SJSA1 (cell line): ENCODE results near the gene TSPAN2. TPM values are rescaled to one million over a fixed set of nuclear protein-coding genes. Genes with fewer than 3 reads are reported as not detected.

ENCODE experiments used
- DNase-seq, 2 experiments: peaks; one replicate each; pipeline ENCODE4 v3.0.0-alpha.2; 2015 to 2020; ENCODE audit warnings: low spot score in 2 of 2, low read depth in 1 of 2
- H3K27ac ChIP-seq: fragments of 250-450 bp; sonication (Bioruptor Pico); 2 replicates; pipeline ENCODE4 v1.5.1; 2020; ENCODE audit warnings: mild to moderate bottlenecking, moderate library complexity
- H3K27me3 ChIP-seq: fragments of 250-450 bp; sonication (Bioruptor Pico); replicated peaks from 2 replicates; pipeline ENCODE4 v1.5.1; 2020; ENCODE audit warnings: mild to moderate bottlenecking, moderate library complexity
- H3K36me3 ChIP-seq: fragments of 250-450 bp; sonication (Bioruptor Pico); 2 replicates; pipeline ENCODE4 v1.5.1; 2020; ENCODE audit warnings: mild to moderate bottlenecking
- H3K4me1 ChIP-seq: fragments of 250-450 bp; sonication (Bioruptor Pico); replicated peaks from 2 replicates; pipeline ENCODE4 v1.6.1; 2021; ENCODE audit warnings: mild to moderate bottlenecking
- H3K4me3 ChIP-seq: fragments of 250-450 bp; sonication (Bioruptor Pico); 2 replicates; pipeline ENCODE4 v1.5.1; 2020; ENCODE audit warnings: mild to moderate bottlenecking
- H3K9me3 ChIP-seq: fragments of 250-450 bp; sonication (Bioruptor Pico); replicated peaks from 2 replicates; pipeline ENCODE4 v1.5.1; 2020; ENCODE audit warnings: mild to moderate bottlenecking
- total RNA-seq: library from RNA; depleted of rRNA; stranded (reverse); fragments of >200 nt; shearing (Covaris generic); gene quantifications from 2 replicates; pipeline ENCODE4 v1.2.3, GENCODE V29; 2014

The TSPAN2 gene
- total RNA-seq, 1 experiment from 2014 or later, result 18.2 TPM

DNA sequence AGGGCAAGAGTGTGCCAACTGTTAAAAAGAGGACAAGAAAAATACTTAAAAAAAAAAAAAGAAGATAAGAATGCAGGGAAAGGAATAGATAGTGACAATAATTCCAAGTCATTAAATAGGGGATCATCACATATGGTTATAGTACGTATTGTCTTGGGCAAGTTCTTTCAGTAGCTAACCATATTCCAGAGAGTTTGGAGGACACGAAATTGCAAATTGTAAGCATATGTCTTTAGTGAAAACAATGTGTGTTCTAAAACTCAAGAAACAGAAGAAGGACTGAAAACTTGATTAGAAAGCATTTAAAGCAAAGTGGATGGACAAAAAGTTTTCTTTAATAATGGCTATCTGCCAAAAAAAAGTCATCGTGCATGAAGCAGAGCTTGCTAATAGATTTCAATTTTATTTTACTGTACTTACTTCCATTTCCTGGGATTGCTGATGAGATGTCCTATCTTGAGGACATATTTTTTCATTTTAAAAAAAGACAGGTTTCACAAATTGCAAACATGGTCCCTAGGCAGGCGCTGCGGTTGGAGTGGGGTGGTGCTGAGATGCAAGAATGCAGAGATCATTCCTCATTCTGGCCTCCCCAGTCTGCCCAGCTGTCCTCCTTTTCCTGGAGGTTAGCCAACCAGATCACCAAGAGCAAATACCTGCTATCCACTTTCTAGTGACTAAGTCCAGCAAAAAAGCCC is 11.9 kb downstream of the TSPAN2 start:
- H3K27ac ChIP-seq, result no peak overlapping the region
- no peak for DNase-seq
- no peak overlapping the region for H3K4me3 ChIP-seq
- H3K36me3 ChIP-seq, result no peaks in the 10 kb centered on the region
- no peaks in the 10 kb centered on the region for H3K4me1 ChIP-seq
- no peaks in the 10 kb centered on the region for H3K9me3 ChIP-seq
- H3K27me3 ChIP-seq, result no peaks in the 10 kb centered on the region

DNA sequence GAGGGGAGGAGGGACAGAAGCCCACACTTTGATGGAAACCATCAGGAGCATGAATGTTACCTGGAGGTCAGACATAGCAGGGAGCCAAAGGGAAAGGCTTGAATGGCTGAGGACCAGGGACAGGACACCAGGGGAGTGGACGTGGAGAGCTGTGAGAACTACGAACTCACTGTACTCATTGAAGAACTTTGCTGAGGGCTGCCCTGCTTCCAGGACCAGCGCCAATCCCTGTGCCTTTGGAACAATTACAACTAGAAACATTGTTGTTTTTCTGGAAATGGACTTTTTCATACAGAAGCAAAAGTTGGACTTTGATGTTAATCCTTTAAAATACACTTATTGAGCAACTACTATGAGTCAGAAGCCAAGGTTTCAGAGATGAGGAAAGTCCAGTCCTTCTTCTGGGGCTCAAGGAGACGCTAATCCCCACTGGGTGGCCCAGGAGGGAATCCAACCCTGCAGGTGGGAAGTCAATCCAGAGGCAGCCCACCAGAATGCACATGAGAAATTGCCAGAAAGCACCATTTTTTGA is 12.9 kb downstream of the TSPAN2 start:
- H3K4me3 ChIP-seq, result no peak overlapping the region
- H3K4me1 ChIP-seq, result peaks cover 5% of the 10 kb centered on the region; the same call in 1 of the 2 replicates
- no peaks in the 10 kb centered on the region for H3K9me3 ChIP-seq
- H3K27me3 ChIP-seq, result no peaks in the 10 kb centered on the region
- H3K27ac ChIP-seq, result no peak overlapping the region
- DNase-seq, result no peak
- no peaks in the 10 kb centered on the region for H3K36me3 ChIP-seq

DNA sequence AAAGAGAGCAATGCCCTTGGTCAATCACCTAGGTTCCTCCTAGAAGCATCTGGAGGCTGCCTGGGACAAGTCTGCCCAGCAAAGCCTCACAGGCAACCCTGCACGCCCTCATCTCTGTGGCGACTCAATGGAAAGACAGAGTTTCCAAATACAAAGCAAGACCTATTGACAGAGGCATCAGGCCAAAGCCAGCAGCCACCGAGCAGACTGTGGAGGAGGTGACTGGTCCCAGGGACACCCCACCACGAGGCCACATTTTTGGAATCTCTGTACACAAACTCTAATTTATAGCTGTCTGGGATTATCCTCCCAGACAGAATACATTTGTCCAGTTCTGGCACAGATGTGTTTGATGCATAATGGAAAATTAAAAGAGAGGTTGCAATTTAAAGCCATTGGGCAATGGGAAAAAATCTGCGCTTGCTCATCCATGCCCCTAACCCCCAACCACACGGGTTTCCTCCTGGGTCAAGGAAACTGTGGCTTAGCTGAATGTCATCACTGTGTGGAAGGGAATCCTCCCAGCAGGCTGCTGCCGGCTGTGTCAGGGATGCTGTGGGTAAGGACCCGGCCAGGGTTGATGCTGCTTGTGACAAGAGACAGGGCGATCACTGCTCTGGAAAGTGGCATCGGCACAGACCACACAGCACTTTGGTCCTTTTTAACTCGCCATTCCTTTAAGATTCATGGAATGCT is 14.3 kb downstream of the TSPAN2 start:
- Histone ChIP-seq H3K9me3 (no peaks in the 10 kb centered on the region), H3K27me3 (no peaks in the 10 kb centered on the region), H3K4me1 (peaks cover 11% of the 10 kb centered on the region), H3K36me3 (no peaks in the 10 kb centered on the region), H3K4me3 (no peak overlapping the region), H3K27ac (no peak overlapping the region)
- DNase-seq, result no peak

DNA sequence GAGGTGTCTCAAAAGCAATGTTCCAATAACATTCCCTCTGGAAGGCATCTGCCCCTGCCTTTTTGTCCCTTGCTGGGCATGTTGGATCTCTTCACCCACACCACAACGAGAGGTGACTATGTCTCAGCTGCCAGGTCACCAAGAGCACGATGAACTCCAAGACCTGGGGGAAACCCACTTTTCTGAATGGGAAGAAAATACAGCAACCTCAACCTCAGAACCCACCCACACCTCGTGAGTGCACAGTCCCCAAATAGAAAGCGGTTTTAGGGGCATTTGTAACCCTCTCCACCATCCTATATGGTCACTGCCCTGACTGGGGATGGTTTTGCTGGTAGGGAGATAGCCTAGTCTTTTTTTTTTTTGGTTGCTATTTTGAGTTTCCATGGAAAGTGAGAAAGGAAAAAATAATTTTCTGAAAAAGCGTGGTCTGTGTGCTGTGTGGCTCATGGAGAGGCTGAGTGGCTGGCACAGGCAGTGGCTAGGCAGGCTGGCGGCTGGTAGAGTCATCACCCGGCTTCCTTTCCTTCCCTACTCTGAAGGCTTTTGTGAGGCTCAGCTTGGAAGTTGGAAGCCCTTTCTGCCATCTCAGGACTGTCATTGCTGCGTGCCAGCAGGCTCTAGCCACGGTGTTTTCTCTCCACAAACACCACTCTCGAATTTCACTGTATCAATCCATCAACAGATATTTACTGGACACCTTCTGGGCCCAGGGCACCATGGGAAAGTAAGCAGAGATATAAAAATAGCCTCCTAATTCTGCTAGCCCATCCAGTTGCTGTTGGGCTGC is 15.8 kb downstream of the TSPAN2 start:
- H3K9me3 ChIP-seq, result no peaks in the 10 kb centered on the region
- H3K4me3 ChIP-seq, result no peak overlapping the region
- DNase-seq, result no peak
- H3K36me3 ChIP-seq, result no peaks in the 10 kb centered on the region
- no peaks in the 10 kb centered on the region for H3K27me3 ChIP-seq
- H3K27ac ChIP-seq, result no peak overlapping the region
- peaks cover 26% of the 10 kb centered on the region for H3K4me1 ChIP-seq

DNA sequence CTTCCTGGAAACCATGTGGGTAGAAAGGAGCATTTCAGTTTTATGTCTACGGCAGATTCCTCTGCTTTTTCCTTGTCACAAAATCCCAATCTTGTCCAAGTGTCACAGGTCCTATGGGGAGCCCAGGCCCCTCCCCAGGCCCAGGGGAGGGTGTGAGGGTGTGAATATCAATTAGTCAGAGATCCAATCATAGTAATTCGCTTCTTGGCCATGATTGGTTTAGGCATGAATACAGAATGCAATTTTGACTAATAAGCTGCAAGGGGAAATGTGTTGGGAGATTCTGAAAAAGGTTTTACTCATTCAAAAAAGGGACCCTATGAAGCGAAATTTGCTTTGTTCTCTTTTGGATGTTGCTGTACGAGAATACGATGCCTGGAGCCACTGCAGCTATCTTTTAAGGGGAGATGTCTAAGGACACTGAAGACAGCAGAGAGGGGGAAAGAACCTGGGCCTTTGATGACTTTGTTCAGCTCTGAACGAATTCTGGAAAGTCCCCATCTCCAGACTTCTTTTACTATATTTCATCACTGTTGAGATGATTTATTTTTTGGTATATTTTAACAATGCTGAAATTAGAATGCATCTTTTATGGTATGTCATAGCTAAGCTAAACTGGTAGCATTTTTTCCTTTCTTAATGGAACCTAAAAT is 18.2 kb downstream of the TSPAN2 start:
- H3K27me3 ChIP-seq, result no peaks in the 10 kb centered on the region
- no peak for DNase-seq
- no peak overlapping the region for H3K4me3 ChIP-seq
- H3K27ac ChIP-seq, result no peak overlapping the region
- H3K4me1 ChIP-seq, result peaks cover 43% of the 10 kb centered on the region
- no peaks in the 10 kb centered on the region for H3K9me3 ChIP-seq
- H3K36me3 ChIP-seq, result no peaks in the 10 kb centered on the region

DNA sequence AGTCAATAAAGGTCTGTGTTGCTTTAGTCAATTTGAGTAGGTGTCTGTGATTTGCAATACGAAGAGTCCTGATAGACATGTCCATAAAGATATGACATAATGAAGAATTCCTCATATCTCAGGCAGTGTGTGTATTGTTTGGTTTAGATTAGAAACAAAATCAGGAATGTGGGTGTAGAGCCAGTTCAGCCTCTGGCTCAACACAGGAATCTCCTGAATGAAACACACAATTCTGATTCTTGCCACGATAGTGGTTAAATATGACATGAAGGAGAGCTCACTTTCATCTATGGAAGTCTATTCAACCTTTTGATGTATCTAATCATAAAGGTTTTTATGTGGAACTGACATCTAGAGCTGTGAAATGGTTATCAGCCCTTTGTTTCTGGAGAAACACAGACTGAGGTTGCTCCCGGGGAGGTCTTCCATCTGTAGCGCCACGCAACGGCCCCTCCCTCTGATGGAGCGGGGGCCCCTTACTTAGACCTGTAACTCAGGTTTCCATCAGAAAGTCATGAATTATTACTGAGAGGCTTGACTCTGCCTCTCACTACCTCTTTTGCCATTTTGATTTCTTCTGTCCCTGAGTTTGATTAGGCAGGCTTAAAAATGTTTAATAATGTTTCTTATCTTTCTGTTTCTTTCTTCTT is 19.5 kb downstream of the TSPAN2 start:
- DNase-seq, result peak in 1 of 2 experiments; percentile 49
- H3K9me3 ChIP-seq, result no peaks in the 10 kb centered on the region
- peak overlapping the region; percentile 6 for H3K27ac ChIP-seq
- H3K4me3 ChIP-seq, result no peak overlapping the region
- H3K36me3 ChIP-seq, result no peaks in the 10 kb centered on the region
- peaks cover 44% of the 10 kb centered on the region for H3K4me1 ChIP-seq
- no peaks in the 10 kb centered on the region for H3K27me3 ChIP-seq

DNA sequence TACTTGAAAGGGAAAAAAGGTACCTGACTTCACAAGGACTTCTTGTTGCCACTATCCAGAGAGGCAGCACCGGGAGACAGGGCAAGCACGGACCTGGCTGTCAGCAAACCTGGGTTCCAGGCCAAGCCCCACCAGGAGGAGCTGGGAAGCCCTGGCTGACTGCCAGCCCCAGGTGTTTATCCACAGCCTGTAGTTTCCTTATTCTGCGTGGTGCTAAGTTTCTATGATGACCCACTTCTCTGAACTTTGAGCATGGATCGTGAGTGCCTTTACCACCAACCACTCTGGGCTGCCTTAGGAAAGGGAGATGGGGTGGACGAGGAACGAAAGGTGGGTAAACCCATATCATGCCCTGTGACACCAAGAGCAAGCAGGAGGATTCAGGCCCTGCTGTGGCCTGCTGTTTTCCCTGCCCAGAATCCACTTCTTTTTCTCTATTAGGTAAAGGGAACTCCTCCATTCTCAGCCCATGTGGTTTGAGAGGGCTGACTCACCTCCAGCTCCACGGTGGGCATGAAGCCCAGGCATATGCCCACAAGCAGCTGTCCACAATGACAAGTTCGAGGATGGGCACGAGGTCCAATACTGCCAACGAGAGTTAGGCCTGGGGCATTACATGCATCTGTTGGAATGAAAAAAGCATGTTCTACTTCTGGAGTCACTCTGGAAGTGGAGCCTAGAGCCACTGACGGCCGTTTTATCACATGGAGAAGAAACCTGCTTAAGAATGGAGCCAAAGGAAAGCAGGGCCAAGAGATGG is 20.3 kb downstream of the TSPAN2 start:
- Histone ChIP-seq H3K4me1 (peaks cover 49% of the 10 kb centered on the region), H3K9me3 (no peaks in the 10 kb centered on the region), H3K27ac (peak overlapping the region; percentile 6; the same call in 1 of the 2 replicates), H3K36me3 (no peaks in the 10 kb centered on the region), H3K4me3 (no peak overlapping the region), H3K27me3 (no peaks in the 10 kb centered on the region)
- peak in 1 of 2 experiments; percentile 43 for DNase-seq

DNA sequence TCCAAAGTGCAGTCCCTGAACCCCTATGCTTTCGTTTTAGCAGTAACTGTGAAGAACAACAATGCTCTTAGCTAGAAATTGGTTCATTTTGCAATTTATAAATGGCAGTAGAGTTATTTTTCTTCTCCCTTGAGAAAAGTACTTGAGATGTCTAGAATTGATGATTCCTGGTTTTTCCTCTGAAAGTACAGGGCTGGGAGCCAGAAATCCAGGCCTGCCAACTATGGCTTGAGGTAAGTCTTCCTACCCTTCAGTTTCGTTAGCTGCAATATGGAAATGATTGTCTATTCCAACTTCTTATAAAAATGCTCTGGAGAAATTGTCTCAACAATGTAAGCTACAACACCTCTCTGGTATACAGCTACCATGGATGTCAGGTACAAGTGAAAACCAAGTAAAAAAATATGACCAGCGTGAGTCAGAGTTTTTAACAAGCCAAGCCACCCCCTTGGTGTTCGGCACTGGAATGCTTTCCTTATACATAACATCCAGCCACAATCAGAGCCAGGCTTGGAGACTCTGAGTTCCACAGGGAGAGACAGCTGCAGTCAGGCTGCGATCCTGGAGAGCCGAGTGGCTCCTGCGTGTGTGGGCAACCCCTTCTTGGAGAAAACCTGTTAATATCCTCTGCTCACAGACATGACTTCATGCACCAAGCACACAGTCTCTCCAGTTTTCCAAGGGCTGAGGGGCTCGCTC is 22.0 kb downstream of the TSPAN2 start:
- H3K36me3 ChIP-seq, result no peaks in the 10 kb centered on the region
- no peak overlapping the region for H3K4me3 ChIP-seq
- no peaks in the 10 kb centered on the region for H3K27me3 ChIP-seq
- H3K27ac ChIP-seq, result peak overlapping the region; percentile 72
- H3K9me3 ChIP-seq, result no peaks in the 10 kb centered on the region
- peaks cover 66% of the 10 kb centered on the region for H3K4me1 ChIP-seq
- peak; percentile 81 to 88 for DNase-seq

DNA sequence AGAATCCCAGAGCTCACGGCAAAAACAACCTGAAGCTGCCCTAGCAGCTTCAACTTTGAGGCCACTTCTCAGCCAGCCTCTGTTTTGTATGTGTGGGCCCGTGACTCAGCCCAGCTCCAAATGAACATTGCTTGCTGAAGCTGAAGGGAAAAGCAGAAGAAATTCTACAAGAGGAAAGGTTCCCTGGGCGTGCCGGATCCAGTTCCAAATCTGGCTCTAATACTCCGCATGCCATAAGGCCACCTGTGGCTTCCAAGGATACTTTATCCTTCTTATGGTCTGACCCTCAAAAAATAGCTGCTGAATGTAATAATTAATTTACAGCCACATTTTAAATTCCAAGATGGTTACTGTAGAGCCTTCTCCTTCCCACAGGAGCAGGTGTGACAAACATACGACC is 24.3 kb downstream of the TSPAN2 start:
- Histone ChIP-seq H3K4me1 (peaks cover 70% of the 10 kb centered on the region), H3K9me3 (no peaks in the 10 kb centered on the region), H3K36me3 (no peaks in the 10 kb centered on the region), H3K27ac (no peak overlapping the region), H3K27me3 (no peaks in the 10 kb centered on the region), H3K4me3 (no peak overlapping the region)
- no peak for DNase-seq

DNA sequence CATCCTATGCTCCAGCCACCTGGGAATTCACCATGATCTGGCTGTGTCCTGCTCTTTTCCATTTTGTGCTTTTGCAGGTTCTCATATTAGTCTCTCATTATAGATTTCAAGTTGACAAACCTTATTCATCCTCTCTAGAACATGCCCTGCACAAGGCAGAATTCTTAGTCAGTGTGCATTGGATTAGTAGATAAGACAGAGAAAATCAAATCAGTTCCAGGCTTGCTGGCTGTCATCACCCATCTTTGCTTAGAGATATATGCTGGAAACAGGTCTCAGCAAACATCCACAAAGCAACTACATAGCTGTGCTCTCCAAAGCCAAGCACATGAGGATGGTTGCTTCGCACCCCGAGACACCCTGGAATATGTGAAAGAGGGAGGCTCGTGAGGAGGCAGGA is 24.8 kb downstream of the TSPAN2 start:
- no peak overlapping the region for H3K27ac ChIP-seq
- H3K4me1 ChIP-seq, result peaks cover 65% of the 10 kb centered on the region
- DNase-seq, result no peak
- no peaks in the 10 kb centered on the region for H3K27me3 ChIP-seq
- no peaks in the 10 kb centered on the region for H3K36me3 ChIP-seq
- no peaks in the 10 kb centered on the region for H3K9me3 ChIP-seq
- no peak overlapping the region for H3K4me3 ChIP-seq

DNA sequence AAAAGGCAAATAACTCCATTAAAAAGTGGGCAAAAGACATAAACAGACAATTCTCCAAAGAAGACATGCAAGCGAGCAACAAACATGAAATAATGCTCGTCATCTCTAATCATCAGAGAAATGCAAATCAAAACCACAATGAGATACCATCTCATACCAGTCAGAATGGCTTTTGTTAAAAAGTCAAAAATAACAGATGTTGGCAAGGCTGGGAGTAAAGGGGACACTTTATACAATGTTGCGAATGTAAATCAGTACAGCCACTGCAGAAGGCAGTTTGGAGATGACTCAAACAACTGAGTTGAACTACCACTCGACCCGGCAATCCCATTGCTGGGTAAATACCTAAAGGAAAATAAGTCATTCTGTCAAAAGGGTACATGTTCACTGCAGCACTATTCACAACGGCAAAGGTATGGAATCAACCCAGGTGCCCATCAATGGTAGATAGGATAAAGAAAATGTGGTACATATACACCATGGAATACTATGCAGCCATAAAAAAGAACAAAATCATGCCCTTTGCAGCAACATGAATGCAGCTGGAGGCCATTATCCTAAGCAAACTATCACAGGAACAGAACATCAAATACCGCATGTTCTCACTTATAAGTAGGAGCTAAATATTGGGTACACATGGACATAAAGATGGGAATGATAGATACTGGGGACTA is 25.9 kb downstream of the TSPAN2 start:
- no peaks in the 10 kb centered on the region for H3K9me3 ChIP-seq
- DNase-seq, result peak; percentile 66 to 91
- peaks cover 54% of the 10 kb centered on the region for H3K4me1 ChIP-seq
- H3K4me3 ChIP-seq, result no peak overlapping the region
- no peaks in the 10 kb centered on the region for H3K36me3 ChIP-seq
- peak overlapping the region; percentile 99 for H3K27ac ChIP-seq
- no peaks in the 10 kb centered on the region for H3K27me3 ChIP-seq
